ENCODE results near the gene OR2M4.
"Not testable (repeated sequence)": the region's sequence is repeated elsewhere in the genome, so short reads cannot be mapped to it uniquely, and the experiment has no call there.

The OR2M4 gene

DNA sequence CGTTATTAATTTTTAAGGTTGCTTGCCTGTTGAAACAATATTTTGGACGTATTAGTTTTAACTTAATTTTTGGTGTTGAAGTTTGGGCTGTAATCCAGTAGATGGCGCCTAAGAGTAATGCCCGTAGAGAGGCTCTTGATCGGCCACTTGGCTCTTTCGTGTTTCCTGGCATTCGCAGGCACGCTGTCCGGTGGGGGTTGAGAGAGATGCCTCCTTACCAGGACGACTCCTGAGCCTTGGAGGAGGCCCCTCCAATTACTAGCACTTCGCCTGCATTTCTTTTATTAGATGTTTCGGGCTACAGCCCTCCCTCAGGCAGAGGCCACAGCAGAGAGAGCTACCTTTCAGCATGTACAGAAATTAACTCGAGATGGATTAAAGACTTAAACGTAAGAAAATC lies 12.0 kb downstream of the OR2M4 start:
- Histone ChIP-seq H3K36me3 (ENCODE audit: low read depth) (no peaks in the 10 kb centered on the region), H3K27ac (ENCODE audit: poor library complexity, severe bottlenecking) (no peak overlapping the region), H3K4me3 (ENCODE audit: severe bottlenecking) (no peak overlapping the region), H3K9me3 (ENCODE audit: severe bottlenecking) (no peaks in the 10 kb centered on the region), H3K4me1 (ENCODE audit: insufficient read depth, poor library complexity, severe bottlenecking) (no peaks in the 10 kb centered on the region), H3K27me3 (ENCODE audit: insufficient read depth, poor library complexity, severe bottlenecking) (no peaks in the 10 kb centered on the region)
- no peak for ATAC-seq (ENCODE audit: low read depth)
- DNase-seq (ENCODE audit: low spot score): no peak
- TF ChIP-seq, protein P1, sequence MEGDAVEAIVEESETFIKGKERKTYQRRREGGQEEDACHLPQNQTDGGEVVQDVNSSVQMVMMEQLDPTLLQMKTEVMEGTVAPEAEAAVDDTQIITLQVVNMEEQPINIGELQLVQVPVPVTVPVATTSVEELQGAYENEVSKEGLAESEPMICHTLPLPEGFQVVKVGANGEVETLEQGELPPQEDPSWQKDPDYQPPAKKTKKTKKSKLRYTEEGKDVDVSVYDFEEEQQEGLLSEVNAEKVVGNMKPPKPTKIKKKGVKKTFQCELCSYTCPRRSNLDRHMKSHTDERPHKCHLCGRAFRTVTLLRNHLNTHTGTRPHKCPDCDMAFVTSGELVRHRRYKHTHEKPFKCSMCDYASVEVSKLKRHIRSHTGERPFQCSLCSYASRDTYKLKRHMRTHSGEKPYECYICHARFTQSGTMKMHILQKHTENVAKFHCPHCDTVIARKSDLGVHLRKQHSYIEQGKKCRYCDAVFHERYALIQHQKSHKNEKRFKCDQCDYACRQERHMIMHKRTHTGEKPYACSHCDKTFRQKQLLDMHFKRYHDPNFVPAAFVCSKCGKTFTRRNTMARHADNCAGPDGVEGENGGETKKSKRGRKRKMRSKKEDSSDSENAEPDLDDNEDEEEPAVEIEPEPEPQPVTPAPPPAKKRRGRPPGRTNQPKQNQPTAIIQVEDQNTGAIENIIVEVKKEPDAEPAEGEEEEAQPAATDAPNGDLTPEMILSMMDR (IDR thresholded peaks at IDR 0.05; ENCODE audit: poor library complexity, severe bottlenecking): peak; percentile 61

DNA sequence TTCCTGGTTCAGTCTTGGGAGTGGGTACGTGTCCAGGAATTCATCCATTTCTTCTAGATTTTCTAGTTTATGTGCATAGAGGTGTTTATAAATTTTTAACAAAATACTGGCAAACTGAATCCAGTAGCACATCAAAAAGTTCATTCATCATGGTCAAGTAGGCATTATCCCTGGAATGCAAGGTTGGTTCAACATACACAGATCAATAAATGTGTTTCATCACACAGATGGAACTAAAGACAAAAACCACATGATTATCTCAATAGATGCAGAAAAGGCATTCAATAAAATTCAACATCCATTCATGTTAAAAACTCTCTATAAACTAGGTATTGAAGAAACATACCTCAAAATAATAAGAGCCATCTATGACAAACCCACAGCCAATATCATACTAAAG lies 28.1 kb downstream of the OR2M4 start:
- H3K36me3 ChIP-seq (ENCODE audit: low read depth); H3K27ac ChIP-seq (ENCODE audit: poor library complexity, severe bottlenecking); H3K9me3 ChIP-seq (ENCODE audit: severe bottlenecking); ATAC-seq (ENCODE audit: low read depth); H3K4me3 ChIP-seq (ENCODE audit: severe bottlenecking); H3K27me3 ChIP-seq (ENCODE audit: insufficient read depth, poor library complexity, severe bottlenecking); H3K4me1 ChIP-seq (ENCODE audit: insufficient read depth, poor library complexity, severe bottlenecking); DNase-seq (ENCODE audit: low spot score): not testable (repeated sequence)

DNA sequence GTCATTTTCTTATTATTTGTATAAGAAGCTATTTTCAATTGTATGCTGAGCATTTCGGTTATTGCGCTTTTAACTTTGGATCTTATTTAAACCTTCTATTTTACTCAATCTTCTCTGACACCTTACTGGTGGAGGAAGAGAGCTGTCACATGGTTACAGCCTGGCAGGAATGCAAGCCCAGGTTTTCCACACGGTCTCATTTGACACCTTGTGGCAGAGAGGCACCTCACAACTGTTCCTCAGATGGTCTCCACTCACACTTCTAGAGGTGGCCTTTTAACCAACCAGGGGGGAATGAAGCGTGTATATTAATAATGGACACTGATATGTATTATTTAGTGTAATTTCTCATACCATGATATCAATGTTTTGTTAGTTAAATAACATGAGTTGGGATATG lies 37.0 kb downstream of the OR2M4 start:
- no peak for DNase-seq (ENCODE audit: low spot score)
- H3K27ac ChIP-seq (ENCODE audit: poor library complexity, severe bottlenecking): no peak overlapping the region
- ATAC-seq (ENCODE audit: low read depth): no peak
- H3K9me3 ChIP-seq (ENCODE audit: severe bottlenecking): no peaks in the 10 kb centered on the region
- H3K4me1 ChIP-seq (ENCODE audit: insufficient read depth, poor library complexity, severe bottlenecking): no peaks in the 10 kb centered on the region
- TF ChIP-seq, protein P1 (IDR thresholded peaks at IDR 0.05; ENCODE audit: poor library complexity, severe bottlenecking): no peak
- H3K27me3 ChIP-seq (ENCODE audit: insufficient read depth, poor library complexity, severe bottlenecking): no peaks in the 10 kb centered on the region
- H3K36me3 ChIP-seq (ENCODE audit: low read depth): no peaks in the 10 kb centered on the region
- H3K4me3 ChIP-seq (ENCODE audit: severe bottlenecking): no peak overlapping the region

DNA sequence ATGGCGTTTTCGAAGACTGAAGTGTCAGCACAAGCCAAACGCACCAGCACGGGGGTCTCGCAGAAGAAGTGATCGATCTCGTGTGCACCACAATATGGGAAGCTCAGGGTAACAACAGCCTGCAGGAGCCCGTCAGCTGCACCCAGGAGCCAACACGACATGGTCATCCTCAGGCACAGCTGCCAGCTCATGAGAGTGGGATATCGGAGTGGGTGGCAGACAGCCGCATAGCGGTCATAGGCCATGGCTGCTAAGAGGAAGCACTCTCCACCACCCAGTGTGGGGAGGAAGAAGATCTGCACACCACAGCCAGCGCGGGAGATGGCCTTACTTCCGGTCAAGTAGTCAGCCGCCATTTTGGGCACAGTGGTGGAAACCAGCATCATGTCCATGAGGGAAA lies 42.0 kb downstream of the OR2M4 start:
- not testable (repeated sequence) for ATAC-seq (ENCODE audit: low read depth); H3K9me3 ChIP-seq (ENCODE audit: severe bottlenecking); H3K27ac ChIP-seq (ENCODE audit: poor library complexity, severe bottlenecking); H3K4me1 ChIP-seq (ENCODE audit: insufficient read depth, poor library complexity, severe bottlenecking); H3K27me3 ChIP-seq (ENCODE audit: insufficient read depth, poor library complexity, severe bottlenecking); H3K4me3 ChIP-seq (ENCODE audit: severe bottlenecking); H3K36me3 ChIP-seq (ENCODE audit: low read depth); DNase-seq (ENCODE audit: low spot score)

DNA sequence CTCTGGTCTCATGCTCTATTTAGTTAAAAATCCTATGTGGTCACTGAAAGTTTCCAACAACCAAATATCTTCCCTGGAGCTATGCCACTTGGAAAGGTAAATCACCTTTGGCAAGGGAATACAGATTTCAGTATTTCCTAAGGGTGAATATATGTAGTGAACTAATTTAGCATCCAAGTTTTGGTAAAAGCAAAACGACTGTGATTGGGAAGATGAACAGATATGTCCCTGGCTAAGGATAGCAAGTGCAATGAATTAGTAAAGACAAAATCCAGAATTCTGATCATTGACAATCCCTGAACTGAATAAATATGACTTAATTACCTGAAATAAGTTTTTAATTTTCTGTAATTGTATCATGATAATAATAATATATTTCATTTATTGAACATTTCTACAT lies 46.7 kb downstream of the OR2M4 start, which contains the start of gene OR2T33:
TSS of gene OR2T33 (minus strand) at position 101 of the 400 bp plus-strand sequence. CDS start 4,162 bp downstream, outside the sequence.
- TF ChIP-seq, protein P1 (IDR thresholded peaks at IDR 0.05; ENCODE audit: poor library complexity, severe bottlenecking): no peak
- no peaks in the 10 kb centered on the region for H3K9me3 ChIP-seq (ENCODE audit: severe bottlenecking)
- no peak within 1 kb of the TSS for H3K4me3 ChIP-seq (ENCODE audit: severe bottlenecking)
- ATAC-seq (ENCODE audit: low read depth): no peak
- no peaks in the 10 kb centered on the region for H3K4me1 ChIP-seq (ENCODE audit: insufficient read depth, poor library complexity, severe bottlenecking)
- no peaks in the 10 kb centered on the region for H3K27me3 ChIP-seq (ENCODE audit: insufficient read depth, poor library complexity, severe bottlenecking)
- no peaks in the 10 kb centered on the region for H3K36me3 ChIP-seq (ENCODE audit: low read depth)
- H3K27ac ChIP-seq (ENCODE audit: poor library complexity, severe bottlenecking): no peak within 1 kb of the TSS
- DNase-seq (ENCODE audit: low spot score): no peak

DNA sequence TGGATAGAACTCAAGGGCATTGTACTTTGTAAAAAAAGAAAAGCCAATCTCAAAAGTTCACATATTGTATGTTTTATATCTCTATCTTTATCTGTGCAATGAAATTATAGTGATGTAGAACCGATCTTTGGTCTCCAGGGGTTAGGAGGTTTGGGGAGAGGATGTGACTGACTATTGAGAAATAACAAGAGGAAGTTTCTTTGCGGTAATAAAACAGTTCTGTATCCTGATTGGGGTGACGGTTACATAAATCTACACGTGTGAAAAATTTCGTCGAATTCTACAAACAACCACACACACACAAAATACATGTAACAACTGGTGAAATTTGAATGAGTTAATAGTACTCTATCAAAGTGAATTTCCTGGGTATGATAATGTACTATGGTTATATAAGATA lies 57.2 kb downstream of the OR2M4 start:
- DNase-seq (ENCODE audit: low spot score) (no peak), ATAC-seq (ENCODE audit: low read depth) (no peak)
- no peak overlapping the region for H3K4me3 ChIP-seq (ENCODE audit: severe bottlenecking)
- H3K36me3 ChIP-seq (ENCODE audit: low read depth): no peaks in the 10 kb centered on the region
- no peaks in the 10 kb centered on the region for H3K27me3 ChIP-seq (ENCODE audit: insufficient read depth, poor library complexity, severe bottlenecking)
- H3K4me1 ChIP-seq (ENCODE audit: insufficient read depth, poor library complexity, severe bottlenecking): no peaks in the 10 kb centered on the region
- TF ChIP-seq, protein P1 (IDR thresholded peaks at IDR 0.05; ENCODE audit: poor library complexity, severe bottlenecking): no peak
- H3K9me3 ChIP-seq (ENCODE audit: severe bottlenecking): no peaks in the 10 kb centered on the region
- no peak overlapping the region for H3K27ac ChIP-seq (ENCODE audit: poor library complexity, severe bottlenecking)

All from RWPE2 (cell line).